ENCODE data around the gene BICRA.
"Not testable (repeated sequence)": the region's sequence is repeated elsewhere in the genome, so short reads cannot be mapped to it uniquely, and the experiment has no call there.

Gene BICRA

GRCh38 chr19:47608969-47609905 lies at the start of gene BICRA:
TSS of gene BICRA (plus strand) at chr19:47609134. CDS start at chr19:47673575, 64,441 bp downstream.
- peak; percentile 76 for DNase-seq

- DNase-seq: no peak
Observed at GRCh38 chr19:47560999-47561398, 47.9 kb upstream of the BICRA start.

DNA sequence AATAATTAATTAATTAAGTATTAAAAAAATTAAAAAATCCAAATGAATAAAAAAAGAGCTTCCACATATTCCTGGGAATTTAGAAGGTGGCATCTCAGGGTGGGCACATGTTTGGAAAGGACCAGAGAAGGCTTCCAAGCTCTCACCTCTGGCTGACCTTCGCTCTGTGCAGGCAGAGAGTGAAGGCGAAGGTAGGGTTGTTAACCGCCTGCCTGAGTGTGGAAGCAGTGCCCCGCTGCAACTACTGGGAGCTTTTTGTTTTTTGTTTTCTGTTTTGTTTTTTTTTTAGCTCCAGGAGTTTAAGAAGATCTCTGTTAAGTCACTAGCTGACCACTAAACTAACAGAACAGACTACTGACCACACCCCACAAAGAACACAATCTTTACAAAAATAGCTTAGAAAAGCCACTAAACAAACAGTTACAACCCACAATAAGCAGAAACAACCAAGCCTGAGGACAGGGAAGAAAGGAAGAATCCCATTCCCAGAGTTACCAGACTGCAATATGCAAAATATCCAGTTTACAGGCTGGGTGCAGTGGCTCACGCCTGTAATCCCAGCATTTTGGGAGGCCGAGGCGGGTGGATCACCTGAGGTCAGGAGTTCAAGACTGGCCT lies 47.4 kb upstream of the BICRA start:
- DNase-seq: no peak

GRCh38 chr19:47564081-47564480 lies 44.9 kb upstream of the BICRA start:
- no peak for DNase-seq

GRCh38 chr19:47569331-47569730 lies 39.6 kb upstream of the BICRA start:
- DNase-seq: no peak

DNA sequence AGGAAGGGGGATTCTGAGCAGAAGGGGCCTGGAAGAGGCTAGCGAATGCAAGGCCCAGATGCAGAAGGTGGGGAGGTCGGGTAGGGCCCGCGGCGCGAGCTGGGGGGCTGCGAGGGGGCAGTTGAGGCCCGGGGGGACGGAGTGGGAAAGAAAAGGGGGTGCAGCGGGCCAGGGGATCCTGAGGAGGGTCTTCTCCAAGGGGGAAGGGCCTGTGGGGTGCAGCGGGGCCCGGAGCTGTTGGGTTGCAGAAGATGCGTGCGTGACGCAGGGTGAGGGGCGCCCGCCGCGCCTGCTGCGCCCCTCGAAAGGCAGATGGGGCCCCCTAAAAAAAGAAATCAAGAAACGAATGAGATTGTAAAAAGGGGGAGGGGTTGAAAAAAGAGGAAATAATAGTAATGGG lies 36.3 kb upstream of the BICRA start:
- no peak for DNase-seq

GRCh38 chr19:47573071-47574026 lies 35.6 kb upstream of the BICRA start, which contains the start of gene ZNF541:
TSS of gene ZNF541 (minus strand) at chr19:47573148. CDS start at chr19:47555856, 17,292 bp downstream.
- no peak for DNase-seq

DNA sequence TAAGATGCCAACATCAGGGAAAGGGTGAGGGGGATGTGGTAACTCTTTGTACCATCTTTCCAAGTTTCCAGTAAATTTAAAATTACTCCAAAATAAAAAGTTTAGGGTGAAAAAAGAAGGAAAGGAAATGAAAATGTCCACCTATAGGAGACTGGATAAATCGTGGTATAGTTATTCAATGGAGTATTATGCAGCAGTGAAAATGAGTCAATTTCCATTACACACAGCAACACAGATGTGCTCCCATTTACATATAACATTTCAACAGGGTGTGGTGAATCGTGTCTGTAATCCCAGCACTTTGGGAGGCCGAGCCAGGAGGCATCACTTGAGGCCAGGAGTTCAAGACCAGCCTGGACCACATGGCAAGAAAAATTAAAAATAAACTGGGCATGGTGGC lies 28.5 kb upstream of the BICRA start:
- no peak for DNase-seq

DNA sequence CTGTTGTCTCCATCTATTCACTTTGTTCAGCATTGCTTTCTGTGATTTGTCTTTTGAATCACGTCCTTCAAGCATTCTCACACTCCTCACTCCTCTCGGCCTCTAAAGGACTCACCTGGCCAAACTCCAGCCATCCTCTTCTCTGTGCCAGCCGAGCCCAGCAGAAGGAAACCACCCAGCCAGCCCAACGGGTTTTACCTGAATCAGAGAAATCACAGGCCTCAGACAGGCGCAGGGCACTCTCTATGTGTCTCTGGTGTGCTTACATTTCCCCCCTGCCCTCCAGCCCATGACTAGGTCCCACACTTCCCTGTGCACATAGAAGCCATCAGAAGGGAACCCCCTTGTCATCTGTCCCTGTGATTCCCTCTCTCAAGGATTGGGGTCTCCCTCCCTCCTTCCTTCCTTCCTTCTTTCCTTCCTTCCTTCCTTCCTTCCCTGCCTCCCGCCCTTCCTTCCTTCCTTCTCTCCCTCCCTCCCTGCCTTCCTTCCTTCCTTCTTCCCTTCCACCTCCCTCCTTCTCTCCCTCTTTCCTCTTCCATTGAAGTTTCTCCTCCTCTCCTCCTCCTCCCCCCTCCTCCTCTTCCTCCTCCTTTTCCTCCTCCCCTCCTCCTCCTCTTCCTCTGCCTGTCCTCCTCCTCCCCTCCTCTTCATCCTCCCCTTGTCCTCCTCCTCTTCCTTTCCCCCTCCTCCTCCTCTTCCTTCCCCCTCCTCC lies 27.2 kb upstream of the BICRA start:
- DNase-seq: no peak

- DNase-seq: no peak
Observed at GRCh38 chr19:47582320-47582909, 26.5 kb upstream of the BICRA start.

- DNase-seq: not testable (repeated sequence)
Observed at GRCh38 chr19:47583161-47583560, 25.8 kb upstream of the BICRA start.

DNA sequence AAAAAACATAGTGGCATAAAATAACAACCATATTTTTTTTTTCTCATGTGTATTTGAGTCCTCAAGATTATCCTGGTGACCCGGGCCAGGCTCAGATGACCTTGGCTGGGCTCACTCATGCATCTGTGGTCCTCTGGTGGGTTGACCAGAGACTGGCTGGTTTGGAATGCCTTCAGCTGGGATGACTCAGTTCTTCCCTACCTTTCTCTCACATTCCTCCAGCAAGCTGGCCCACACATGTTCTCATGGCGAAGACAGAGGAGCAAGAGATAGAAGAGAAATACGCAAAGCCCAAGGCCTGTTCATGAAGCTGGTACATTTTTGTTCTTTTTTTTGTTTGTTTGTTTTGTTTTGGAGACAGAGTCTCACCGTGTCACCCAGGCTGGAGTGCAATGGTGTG lies 21.6 kb upstream of the BICRA start:
- DNase-seq: no peak

DNA sequence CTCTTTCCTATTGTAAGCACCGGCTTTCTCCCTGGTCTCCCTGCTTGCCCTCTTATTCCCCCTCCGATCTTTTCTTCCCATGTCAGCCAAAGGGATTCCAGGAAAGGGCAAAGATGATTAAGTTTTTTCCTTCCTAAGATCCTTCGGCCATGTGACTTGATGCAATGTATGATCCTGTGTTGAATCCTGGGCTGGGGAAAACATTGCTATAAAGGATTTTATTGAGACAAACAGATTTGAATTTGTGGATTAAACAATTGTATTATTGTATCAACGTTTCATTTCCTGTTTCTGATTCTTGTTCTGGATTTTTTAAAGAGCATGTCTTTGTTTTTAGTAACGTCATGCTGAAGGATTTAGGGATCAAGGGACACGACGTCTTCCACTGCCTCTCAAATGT lies 19.1 kb upstream of the BICRA start:
- no peak for DNase-seq

DNA sequence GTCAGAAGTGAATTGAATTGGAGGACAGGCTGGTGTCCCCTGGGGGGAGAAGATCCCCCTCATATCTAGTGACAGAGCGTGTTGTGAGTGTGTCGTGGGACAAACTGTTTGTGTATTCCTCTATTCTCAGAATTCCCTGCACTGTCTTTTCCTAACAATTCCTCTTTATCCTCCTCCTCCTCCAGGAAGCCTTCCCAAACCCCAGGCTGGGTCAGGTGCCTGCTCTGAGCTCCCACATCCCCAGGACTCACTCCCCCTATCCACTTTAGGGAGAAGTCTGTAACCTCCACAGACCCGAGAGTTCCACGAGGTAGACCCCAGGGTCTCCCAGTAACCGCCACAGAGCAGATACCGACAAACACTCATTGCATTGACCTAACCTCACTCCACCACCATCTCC lies 15.1 kb upstream of the BICRA start:
- no peak for DNase-seq

GRCh38 chr19:47595944-47596343 lies 13.0 kb upstream of the BICRA start:
- no peak for DNase-seq

- no peak for DNase-seq
Observed at GRCh38 chr19:47598407-47599349, 10.3 kb upstream of the BICRA start.

DNA sequence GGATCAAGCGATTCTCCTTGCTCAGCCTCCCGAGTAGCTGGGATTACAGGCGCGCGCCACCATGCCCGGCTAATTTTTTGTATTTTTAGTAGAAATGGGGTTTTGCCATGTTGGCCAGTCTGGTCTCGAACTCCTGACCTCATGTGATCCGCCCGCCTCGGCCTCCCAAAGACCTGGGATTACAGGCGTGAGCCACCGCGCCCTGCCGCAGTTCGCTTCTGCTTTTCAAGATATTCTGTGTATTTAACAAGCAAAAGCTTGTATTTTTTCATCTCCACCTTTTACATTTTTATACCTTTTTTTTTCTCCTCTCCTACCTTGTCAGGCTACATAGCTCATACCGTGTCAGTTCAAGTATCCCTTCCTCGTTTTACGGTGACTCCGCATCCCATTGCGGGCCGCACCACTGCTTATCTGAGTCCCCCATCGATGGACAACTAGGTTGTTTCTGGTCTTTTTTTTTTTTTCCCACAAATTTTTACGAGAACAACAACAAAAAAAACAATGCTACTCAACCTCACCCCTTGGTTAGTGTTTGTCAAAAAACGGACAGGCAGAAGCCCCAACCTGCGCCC lies 9.2 kb upstream of the BICRA start:
- not testable (repeated sequence) for DNase-seq

GRCh38 chr19:47600246-47601179 lies 8.4 kb upstream of the BICRA start:
- peak; percentile 97 for DNase-seq
